AML-193 (cell line): Measurements from ENCODE around the gene ZBTB7C.

ENCODE experiments used
- DNase-seq, 2 experiments: peaks; one replicate each; lab custom pipeline; 2025; lab: John Stamatoyannopoulos, UW

Gene ZBTB7C

GRCh38 chr18:48116017-48116416, 293.2 kb downstream of the ZBTB7C start:
- DNase-seq = no peak

- DNase-seq = no peak
Measured at GRCh38 chr18:48113691-48114090, 295.5 kb downstream of the ZBTB7C start.

GRCh38 chr18:48111587-48111986, 297.6 kb downstream of the ZBTB7C start:
- DNase-seq = no peak

- no peak for DNase-seq
Measured at GRCh38 chr18:48110797-48111196, 298.4 kb downstream of the ZBTB7C start.

GRCh38 chr18:48109961-48110493, 299.2 kb downstream of the ZBTB7C start:
- no peak for DNase-seq

- DNase-seq = no peak
Measured at GRCh38 chr18:48108136-48108535, 301.0 kb downstream of the ZBTB7C start.

- no peak for DNase-seq
Measured at GRCh38 chr18:48106976-48107781, 302.0 kb downstream of the ZBTB7C start.

GRCh38 chr18:48106498-48106897, 302.7 kb downstream of the ZBTB7C start:
- DNase-seq = no peak

GRCh38 chr18:48105317-48105716, 303.9 kb downstream of the ZBTB7C start:
- DNase-seq = no peak

- no peak for DNase-seq
Measured at GRCh38 chr18:48104705-48105104, 304.5 kb downstream of the ZBTB7C start.

- no peak for DNase-seq
Measured at GRCh38 chr18:48100651-48101165, 308.5 kb downstream of the ZBTB7C start.

GRCh38 chr18:48100165-48100575, 309.0 kb downstream of the ZBTB7C start:
- DNase-seq = no peak

GRCh38 chr18:48099481-48100164, 309.6 kb downstream of the ZBTB7C start:
- DNase-seq = no peak

- DNase-seq = no peak
Measured at GRCh38 chr18:48098538-48098937, 310.6 kb downstream of the ZBTB7C start.

GRCh38 chr18:48098007-48098406, 311.2 kb downstream of the ZBTB7C start:
- no peak for DNase-seq

GRCh38 chr18:48095726-48096125, 313.5 kb downstream of the ZBTB7C start:
- no peak for DNase-seq

- no peak for DNase-seq
Measured at GRCh38 chr18:48093104-48093503, 316.1 kb downstream of the ZBTB7C start.

GRCh38 chr18:48091869-48092497, 317.2 kb downstream of the ZBTB7C start:
- no peak for DNase-seq

- no peak for DNase-seq
Measured at GRCh38 chr18:48090702-48091101, 318.5 kb downstream of the ZBTB7C start.

- DNase-seq = no peak
Measured at GRCh38 chr18:48090021-48090420, 319.2 kb downstream of the ZBTB7C start.

- no peak for DNase-seq
Measured at GRCh38 chr18:48085781-48086487, 323.2 kb downstream of the ZBTB7C start.

GRCh38 chr18:48084858-48085257, 324.3 kb downstream of the ZBTB7C start:
- DNase-seq = no peak
